Astrocyte of the cerebellum (primary cell): ENCODE data around the gene PTPRB.

Experiments
- DNase-seq: peaks from one replicate; pipeline ENCODE4 v3.0.0-alpha.2; 2011; ENCODE audit warnings: low read depth
- H3K4me3 ChIP-seq: 2 replicates; pipeline ENCODE4 v1.5.1; 2011; ENCODE audit warnings: mild to moderate bottlenecking, low read depth, low read length, moderate library complexity
- CTCF ChIP-seq: IDR thresholded peaks from 2 replicates; pipeline ENCODE4 v1.5.1; 2012; ENCODE audit warnings: low read length, low read depth, moderate library complexity, mild to moderate bottlenecking; ENCODE audit errors: missing control alignments
- in situ Hi-C: cut with HindIII; loops from 2 replicates; pipeline ENCODE4 v1.10.0; 2017; ENCODE audit warnings: low sequenced_read_pairs

The PTPRB gene

GRCh38 chr12:70607107-70607506 is 30.1 kb downstream of the PTPRB start:
- in situ Hi-C loops, result no loop called here
- no peak for DNase-seq
- no peak for TF ChIP-seq CTCF
- H3K4me3 ChIP-seq, result no peak overlapping the region

- in situ Hi-C loops, result no loop called here
- no peak for TF ChIP-seq CTCF
- no peak overlapping the region for H3K4me3 ChIP-seq
- DNase-seq, result no peak
Observed at GRCh38 chr12:70605976-70606375, 31.3 kb downstream of the PTPRB start.

GRCh38 chr12:70604662-70605061 is 32.6 kb downstream of the PTPRB start:
- in situ Hi-C loops, result no loop called here
- DNase-seq, result no peak
- no peak overlapping the region for H3K4me3 ChIP-seq
- no peak for TF ChIP-seq CTCF

- DNase-seq, result no peak
- TF ChIP-seq CTCF, result no peak
- in situ Hi-C loops, result no loop called here
- H3K4me3 ChIP-seq, result no peak overlapping the region
Observed at GRCh38 chr12:70603044-70603443, 34.2 kb downstream of the PTPRB start.

- TF ChIP-seq CTCF, result no peak
- no peak for DNase-seq
- in situ Hi-C loops, result loop anchor here (25.0 kb wide), 2 partner anchors 114 to 711 kb away; no protein-coding TSS in a partner anchor
- H3K4me3 ChIP-seq, result no peak overlapping the region
Observed at GRCh38 chr12:70598467-70599193, 38.6 kb downstream of the PTPRB start.

GRCh38 chr12:70592664-70593063 is 44.6 kb downstream of the PTPRB start:
- DNase-seq, result no peak
- in situ Hi-C loops, result loop anchor here (25.0 kb wide), 2 partner anchors 120 to 705 kb away; no protein-coding TSS in a partner anchor
- no peak for TF ChIP-seq CTCF
- no peak overlapping the region for H3K4me3 ChIP-seq
